HuH-7 (cell line): ENCODE data around the gene TMEM266.

Experiments
- DNase-seq: peaks from one replicate; pipeline ENCODE4 v3.0.0; 2011; ENCODE audit warnings: low spot score

The TMEM266 gene

GRCh38 chr15:76162036-76162398, 102.2 kb downstream of the TMEM266 start:
- DNase-seq, result no peak

DNA sequence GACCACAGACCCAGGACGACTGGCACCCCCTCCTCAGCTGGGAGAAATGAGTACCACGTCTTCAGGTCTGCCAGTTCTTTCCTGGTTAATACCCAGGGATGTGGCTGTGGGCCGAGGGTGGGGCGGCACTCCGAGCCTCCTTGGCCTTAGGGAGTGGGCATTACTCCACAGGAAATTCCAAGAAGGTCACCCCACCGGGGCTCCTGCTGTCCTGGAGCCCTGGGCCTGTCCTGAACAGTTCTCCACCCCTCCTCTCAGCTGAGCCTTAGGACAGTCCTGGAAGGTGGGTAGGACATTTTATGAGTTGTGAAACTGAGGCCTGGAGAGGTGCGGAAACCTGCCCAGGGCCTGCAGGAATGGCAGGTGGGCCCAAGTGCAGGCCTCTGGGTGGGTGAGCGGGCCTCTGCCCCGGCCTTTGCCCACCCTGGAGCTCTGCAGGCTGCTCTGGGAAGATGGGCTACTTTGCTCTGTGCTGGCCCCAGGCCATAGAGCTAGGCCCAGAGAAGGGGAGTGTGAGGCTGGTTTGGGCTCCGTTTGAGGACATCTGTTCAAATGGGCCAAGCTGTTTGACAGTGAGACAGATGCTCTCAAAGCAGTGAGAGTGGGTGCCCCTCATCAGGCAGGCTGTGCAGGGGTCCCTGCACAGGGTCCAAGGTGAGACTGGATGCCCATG, 103.1 kb downstream of the TMEM266 start:
- no peak for DNase-seq

GRCh38 chr15:76163457-76164295, 103.9 kb downstream of the TMEM266 start:
- no peak for DNase-seq

- DNase-seq, result no peak
These were observed 104.8 kb downstream of the TMEM266 start for GRCh38 chr15:76164602-76165001.

DNA sequence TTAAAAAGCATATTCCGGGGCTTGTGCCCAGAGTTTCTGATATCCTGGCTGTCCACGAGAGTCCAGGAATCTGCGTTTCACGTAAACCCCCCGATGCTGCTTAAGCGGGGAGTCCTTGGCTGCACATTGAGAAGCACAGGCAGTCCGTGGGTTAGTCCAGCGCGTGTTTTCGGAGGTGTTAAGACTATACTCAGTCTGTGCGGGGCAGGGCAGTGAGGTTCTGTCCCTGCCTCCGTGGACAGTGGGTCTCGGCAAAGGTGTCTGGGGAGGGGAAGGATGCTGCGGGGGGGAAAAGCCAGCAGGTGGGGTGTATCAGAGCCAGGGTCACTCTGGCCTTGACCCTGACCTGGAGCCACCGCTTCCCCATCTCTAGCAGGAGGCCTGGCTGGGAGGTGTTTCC, 106.2 kb downstream of the TMEM266 start:
- DNase-seq, result no peak

DNA sequence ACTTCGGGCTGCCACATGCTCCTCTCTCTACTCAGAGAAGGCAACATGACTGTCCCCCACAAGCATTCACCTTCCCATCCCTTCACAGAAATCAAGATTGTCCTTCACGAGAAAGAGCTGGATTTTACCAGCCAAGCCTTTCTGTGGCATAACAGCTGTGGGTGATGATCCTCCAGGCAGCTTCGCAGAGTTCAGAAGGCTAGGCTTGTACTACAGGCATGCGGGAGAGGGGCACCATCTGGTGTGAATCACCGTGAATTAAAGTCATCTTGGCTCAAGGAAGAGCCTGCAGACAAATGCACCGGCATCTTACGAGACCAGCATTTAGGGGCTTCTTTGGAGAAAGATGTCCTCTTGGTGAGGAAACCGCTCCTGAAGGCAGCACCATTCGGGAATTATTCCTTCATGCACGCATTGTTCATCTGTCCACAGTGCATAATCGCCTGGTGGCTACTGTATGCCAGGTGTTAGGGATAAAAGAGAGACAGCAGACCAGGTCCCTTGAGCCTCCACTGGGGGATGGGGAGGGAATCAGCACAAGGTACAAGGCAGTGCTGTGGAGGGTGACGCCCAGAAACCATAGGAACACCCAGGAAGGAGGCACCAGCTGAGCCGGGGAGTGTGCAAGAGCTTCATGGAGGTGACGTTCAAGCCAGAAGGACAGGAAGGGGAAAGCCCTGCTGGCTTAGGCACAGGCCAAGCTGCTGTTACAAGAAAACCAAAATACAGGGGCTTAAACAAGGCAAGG, 108.6 kb downstream of the TMEM266 start:
- DNase-seq, result no peak

GRCh38 chr15:76169018-76169417, 109.2 kb downstream of the TMEM266 start:
- no peak for DNase-seq

DNA sequence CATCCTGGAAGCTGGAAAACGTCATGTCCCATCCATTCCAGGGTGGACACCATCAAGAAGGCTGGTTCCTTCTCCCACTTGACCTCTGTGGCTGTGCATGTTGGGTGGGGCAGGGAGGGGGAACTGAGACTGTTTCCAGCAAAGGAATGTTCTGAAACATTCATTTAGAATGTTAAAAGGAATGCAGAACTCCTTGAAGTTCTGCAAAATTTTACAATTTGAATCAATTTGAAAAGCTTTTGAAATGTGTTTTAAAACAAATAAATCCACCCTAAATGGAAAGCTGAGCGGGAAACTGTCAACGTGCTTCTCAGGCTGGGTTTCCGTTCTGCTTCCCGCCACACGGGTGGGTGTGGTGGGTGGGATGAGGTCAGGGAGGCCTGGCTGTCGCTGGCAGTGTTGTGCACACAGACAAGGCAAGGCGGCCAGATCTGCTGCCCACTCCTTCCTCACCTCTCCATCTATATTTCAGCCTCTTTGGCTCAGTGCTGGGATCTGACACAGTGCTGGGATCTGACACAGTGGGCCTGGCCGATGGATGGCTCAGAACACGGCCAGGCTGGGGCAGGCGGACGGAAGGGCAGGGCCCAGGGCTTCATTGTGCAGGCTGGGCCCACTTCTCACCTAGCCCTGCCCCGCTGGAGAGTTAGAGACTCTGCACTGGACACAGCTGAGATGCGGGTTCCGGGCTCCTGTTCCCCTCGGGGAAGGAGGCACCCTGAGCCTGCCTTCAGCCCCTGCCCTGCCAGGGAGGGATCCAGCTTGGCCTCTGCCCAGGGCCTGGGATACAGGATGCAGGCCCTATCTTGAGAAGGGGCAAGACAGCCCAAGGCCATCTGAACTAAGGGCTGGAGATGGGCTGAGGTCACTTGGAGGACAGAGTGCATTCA, 110.4 kb downstream of the TMEM266 start:
- no peak for DNase-seq

GRCh38 chr15:76172782-76173181, 113.0 kb downstream of the TMEM266 start:
- DNase-seq, result no peak

GRCh38 chr15:76173317-76173834, 113.6 kb downstream of the TMEM266 start:
- DNase-seq, result no peak

- no peak for DNase-seq
These were observed 114.9 kb downstream of the TMEM266 start for GRCh38 chr15:76174654-76175053.

GRCh38 chr15:76175442-76175841, 115.7 kb downstream of the TMEM266 start:
- DNase-seq, result no peak

GRCh38 chr15:76176059-76176458, 116.3 kb downstream of the TMEM266 start:
- DNase-seq, result no peak

DNA sequence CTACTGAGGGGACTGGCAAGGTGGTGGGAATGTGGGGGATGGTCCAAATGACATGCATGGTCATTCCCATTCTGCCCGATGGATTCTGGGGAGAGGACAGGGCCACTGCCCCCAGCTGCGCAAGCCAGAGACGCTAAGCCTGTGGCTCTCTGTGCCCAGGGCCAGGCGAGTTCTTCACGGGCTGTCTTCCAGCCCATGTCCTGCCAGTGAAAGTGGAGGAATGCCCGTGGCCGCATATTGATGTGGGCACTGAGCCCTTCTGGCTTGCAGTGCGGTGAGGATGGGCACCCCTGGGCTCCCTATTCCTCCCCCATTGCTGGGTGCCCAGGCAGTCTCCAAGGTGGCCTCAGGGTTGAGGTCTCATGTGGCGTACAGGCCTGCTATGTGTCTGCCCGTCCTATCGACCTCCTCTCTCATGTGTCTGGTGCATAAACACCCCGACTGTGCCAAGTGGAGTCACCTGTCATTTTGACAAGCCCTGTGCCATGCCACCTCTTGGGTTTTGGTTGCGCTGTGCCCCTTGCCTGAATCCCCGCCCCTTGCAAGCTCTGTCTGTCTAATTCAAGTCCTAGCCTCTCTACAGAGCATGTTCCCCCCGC, 116.8 kb downstream of the TMEM266 start:
- DNase-seq, result no peak

DNA sequence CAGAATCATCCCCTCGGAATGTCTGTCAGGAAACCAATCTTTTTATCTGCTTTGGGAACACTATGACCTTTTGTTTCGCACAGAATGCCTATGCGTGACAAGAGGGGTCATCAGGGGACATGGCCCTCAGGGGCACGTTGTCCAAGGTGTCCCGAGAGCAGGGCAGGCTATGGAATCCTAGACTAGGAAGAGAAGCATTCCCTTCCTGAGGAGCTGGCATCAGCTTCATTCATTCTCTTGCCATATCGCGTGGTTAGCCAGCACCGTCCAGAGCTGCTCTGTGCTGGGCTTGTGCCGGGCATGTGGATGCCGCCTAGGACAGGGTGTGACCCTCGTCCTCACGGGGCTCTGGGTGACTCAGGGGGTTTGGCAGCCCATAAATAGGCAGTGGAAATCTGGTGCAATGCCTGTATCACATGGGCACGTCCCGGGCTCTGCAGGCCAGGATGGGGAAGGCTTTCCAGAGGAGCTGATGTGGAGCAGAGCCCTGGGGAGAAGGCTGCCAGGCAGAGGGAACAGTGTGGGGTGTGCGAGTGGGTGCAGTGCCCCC, 117.8 kb downstream of the TMEM266 start:
- DNase-seq, result no peak

DNA sequence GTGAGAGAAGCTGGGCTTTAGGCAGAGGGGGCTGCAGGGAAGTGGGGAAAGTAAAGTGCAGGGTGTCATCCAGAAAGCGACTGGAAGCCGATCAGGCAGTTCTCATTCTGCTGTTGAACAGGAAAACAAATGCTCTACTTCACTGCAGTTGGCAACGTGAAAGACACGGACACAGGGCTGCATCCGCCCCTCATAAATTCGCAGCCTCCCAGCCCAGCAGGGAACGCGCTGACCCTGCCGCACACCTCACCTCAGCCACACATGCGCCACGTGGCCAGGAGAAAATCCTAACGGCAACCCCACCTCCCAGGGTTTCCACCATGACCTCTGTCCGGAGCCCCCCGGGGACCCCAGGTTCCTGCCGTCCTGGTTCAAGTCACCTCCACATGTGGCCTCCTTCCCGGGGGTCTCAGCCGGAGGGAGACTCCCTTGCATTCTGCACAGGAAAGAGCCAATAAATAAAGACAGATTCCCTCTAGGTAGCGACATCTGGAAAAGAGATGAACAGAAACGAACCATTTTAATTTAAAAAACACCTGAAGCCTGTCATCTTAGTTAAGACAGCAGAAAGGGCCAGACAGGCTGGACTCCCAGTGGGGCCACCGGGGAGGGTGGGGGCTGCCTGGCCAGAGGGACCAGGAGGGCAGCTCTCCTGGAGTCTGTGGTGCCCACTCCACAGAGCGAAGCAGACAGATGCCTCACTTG, 118.7 kb downstream of the TMEM266 start:
- no peak for DNase-seq

- DNase-seq, result no peak
These were observed 119.2 kb downstream of the TMEM266 start for GRCh38 chr15:76179023-76179422.

- no peak for DNase-seq
These were observed 120.5 kb downstream of the TMEM266 start for GRCh38 chr15:76180321-76180720.

GRCh38 chr15:76181705-76182107, 121.9 kb downstream of the TMEM266 start:
- no peak for DNase-seq

- no peak for DNase-seq
These were observed 124.3 kb downstream of the TMEM266 start for GRCh38 chr15:76183930-76184649.
